Hindlimb muscle (tissue), 1 donor: ENCODE results near the gene DEDD. TPM values are rescaled to one million over a fixed set of nuclear protein-coding genes. Genes with fewer than 3 reads are reported as not detected.

Experiments used
- DNase-seq: peaks from one replicate; pipeline ENCODE4 v3.0.0-alpha.2; 2013
- polyA plus RNA-seq: library from polyadenylated mRNA; unstranded; fragments of 120-200 nt; gene quantifications from one replicate; pipeline ENCODE4 v1.2.1, GENCODE V29; 2013; ENCODE audit not compliant: insufficient read length

The DEDD gene
- polyA plus RNA-seq, 1 donor = 43.2 TPM

- DNase-seq = peak; percentile 31
These were observed 60.5 kb downstream of the DEDD start for GRCh38 chr1:161071886-161072371.

Other genes starting within 250 kb of the DEDD start
- not detected for gene ITLN1, start 247.5 kb downstream of the DEDD start, polyA plus RNA-seq
- gene ITLN2, start 177.9 kb downstream of the DEDD start, polyA plus RNA-seq = not detected
- 12.4 TPM for gene F11R, start 111.5 kb downstream of the DEDD start, polyA plus RNA-seq
- 30.0 TPM for gene TSTD1, start 93.7 kb downstream of the DEDD start, polyA plus RNA-seq
- gene USF1, start 86.7 kb downstream of the DEDD start, polyA plus RNA-seq = 34.8 TPM
- gene ARHGAP30, start 62.8 kb downstream of the DEDD start, polyA plus RNA-seq = 4.7 TPM
- 0.43 TPM for gene NECTIN4, start 43.1 kb downstream of the DEDD start, polyA plus RNA-seq
- 0.86 TPM for gene KLHDC9, start 34.3 kb downstream of the DEDD start, polyA plus RNA-seq
- 66.3 TPM for gene PFDN2, start 14.6 kb downstream of the DEDD start, polyA plus RNA-seq
- gene NIT1, start 14.6 kb downstream of the DEDD start, polyA plus RNA-seq = 30.9 TPM
- 91.5 TPM for gene UFC1, start 21.3 kb upstream of the DEDD start, polyA plus RNA-seq
- 28.6 TPM for gene USP21, start 26.8 kb upstream of the DEDD start, polyA plus RNA-seq
- gene PPOX, start 33.8 kb upstream of the DEDD start, polyA plus RNA-seq = 23.5 TPM
- 26.6 TPM for gene B4GALT3, start 44.8 kb upstream of the DEDD start, polyA plus RNA-seq
- 11.2 TPM for gene ADAMTS4, start 66.4 kb upstream of the DEDD start, polyA plus RNA-seq
- gene NDUFS2, start 69.7 kb upstream of the DEDD start, polyA plus RNA-seq = 144 TPM
- 21.4 TPM for gene FCER1G, start 82.6 kb upstream of the DEDD start, polyA plus RNA-seq
- not detected for gene APOA2, start 91.0 kb upstream of the DEDD start, polyA plus RNA-seq
- 9.0 TPM for gene TOMM40L, start 93.4 kb upstream of the DEDD start, polyA plus RNA-seq
- gene NR1I3, start 105.5 kb upstream of the DEDD start, polyA plus RNA-seq = 1.1 TPM
- gene PCP4L1, start 126.1 kb upstream of the DEDD start, polyA plus RNA-seq = 0.23 TPM
- 12.0 TPM for gene MPZ, start 177.3 kb upstream of the DEDD start, polyA plus RNA-seq
- 113 TPM for gene SDHC, start 181.7 kb upstream of the DEDD start, polyA plus RNA-seq
- 2.5 TPM for gene CFAP126, start 235.2 kb upstream of the DEDD start, polyA plus RNA-seq